Keratinocyte (primary cell): ENCODE measurements around the gene CGGBP1. TPM values are rescaled to one million over a fixed set of nuclear protein-coding genes. Genes with fewer than 3 reads are reported as not detected.

Source experiments
- DNase-seq: peaks from one replicate; pipeline ENCODE4 v3.0.0-alpha.2; 2011; ENCODE audit warnings: low read depth, missing footprints, low spot score
- FAIRE-seq: peaks from 2 replicates; lab custom pipeline; 2011; peaks lifted over from hg19 to GRCh38; lab: Jason Lieb, UNC
- H2AFZ ChIP-seq: 2 replicates; pipeline ENCODE4 v1.6.0; 2012; ENCODE audit warnings: low read length, control low read depth, inconsistent platforms; ENCODE audit not compliant: control insufficient read depth
- H3K27ac ChIP-seq: 2 replicates; pipeline ENCODE4 v1.5.1; 2011; ENCODE audit warnings: low read length; ENCODE audit not compliant: control insufficient read depth, insufficient read depth
- H3K27me3 ChIP-seq: 3 replicates; pipeline ENCODE4 v1.6.0; 2011; ENCODE audit warnings: low read length; ENCODE audit not compliant: control insufficient read depth, insufficient read depth; ENCODE audit errors: extremely low read depth
- H3K36me3 ChIP-seq, 2 experiments: 2 replicates in 1 of 2; 3 replicates in 1 of 2; pipeline ENCODE4 v1.5.1; 2011; ENCODE audit warnings: low read length in 2 of 2, mild to moderate bottlenecking in 1 of 2; ENCODE audit not compliant: control insufficient read depth in 2 of 2, insufficient read depth in 2 of 2; ENCODE audit errors: extremely low read depth in 1 of 2
- H3K4me1 ChIP-seq: 3 replicates; pipeline ENCODE4 v1.5.1; 2011; ENCODE audit warnings: low read length; ENCODE audit not compliant: control insufficient read depth, insufficient read depth; ENCODE audit errors: extremely low read depth
- H3K4me2 ChIP-seq: 3 replicates; pipeline ENCODE4 v1.6.0; 2011; ENCODE audit warnings: low read depth, low read length; ENCODE audit not compliant: control insufficient read depth, insufficient read depth; ENCODE audit errors: extremely low read depth
- H3K4me3 ChIP-seq, 3 experiments: fragments of 200-600 bp in 1 of 3; sonication (generic) in 1 of 3; 2 replicates in 2 of 3; 3 replicates in 1 of 3; pipeline ENCODE4 v1.5.1; 2011 to 2016; ENCODE audit warnings: low read length in 3 of 3, mild to moderate bottlenecking in 3 of 3, control low read depth in 2 of 3, inconsistent platforms in 1 of 3, low read depth in 1 of 3, mixed read lengths in 1 of 3, mixed run types in 1 of 3, moderate library complexity in 1 of 3; ENCODE audit not compliant: control insufficient read depth in 2 of 3, insufficient read depth in 2 of 3; ENCODE audit errors: extremely low read depth in 1 of 3
- H3K79me2 ChIP-seq: 2 replicates; pipeline ENCODE4 v1.6.0; 2012; ENCODE audit warnings: low read length; ENCODE audit not compliant: control insufficient read depth, insufficient read depth
- H3K9ac ChIP-seq: 3 replicates; pipeline ENCODE4 v1.6.0; 2011; ENCODE audit warnings: low read length; ENCODE audit not compliant: control insufficient read depth, insufficient read depth; ENCODE audit errors: extremely low read depth
- H3K9me1 ChIP-seq: 3 replicates; pipeline ENCODE4 v1.6.0; 2011; ENCODE audit warnings: low read length; ENCODE audit not compliant: control insufficient read depth, insufficient read depth; ENCODE audit errors: extremely low read depth
- H3K9me3 ChIP-seq: 2 replicates; pipeline ENCODE4 v1.5.1; 2012; ENCODE audit warnings: low read depth, low read length; ENCODE audit not compliant: control insufficient read depth
- H4K20me1 ChIP-seq: 3 replicates; pipeline ENCODE4 v1.6.0; 2011; ENCODE audit warnings: low read length; ENCODE audit not compliant: control insufficient read depth, insufficient read depth; ENCODE audit errors: extremely low read depth
- EZH2 ChIP-seq: IDR thresholded peaks from one replicate; pipeline ENCODE4 v1.6.1; 2012; ENCODE audit warnings: inconsistent platforms, mild to moderate bottlenecking, low read length, moderate library complexity
- dilution Hi-C: fragments of 300-500 bp; cut with MboI; formaldehyde crosslinking; loops from one replicate; pipeline ENCODE4 v1.7.0; 2020; ENCODE audit warnings: low sequenced_read_pairs; ENCODE audit not compliant: extremely low pct_ligation_motif_present
- polyA plus RNA-seq, 5 experiments: library from polyadenylated mRNA; depleted of rRNA in 3 of 5; stranded (reverse) in 3 of 5; stranded (forward) in 1 of 5; unstranded in 1 of 5; fragments of >200 nt; gene quantifications; 1 replicate in 1 of 5; 2 replicates in 3 of 5; 3 replicates in 1 of 5; pipeline versions ENCODE4 v1.2.1 to v1.2.3, GENCODE V29; 2011 to 2012; ENCODE audit warnings: missing spikeins in 2 of 5, low read depth in 1 of 5, low replicate concordance in 1 of 5
- TF ChIP-seq, protein P1 (sequence below), 3 experiments: IDR thresholded peaks in 1 of 3; conservative IDR thresholded peaks in 1 of 3; optimal IDR thresholded peaks in 1 of 3; 2 replicates in 2 of 3; 3 replicates in 1 of 3; pipeline versions ENCODE3 to v1.5.1; 2011; ENCODE audit warnings: low read length in 3 of 3, mild to moderate bottlenecking in 3 of 3, moderate library complexity in 2 of 3, control low read depth in 1 of 3, inconsistent platforms in 1 of 3; ENCODE audit not compliant: insufficient read depth in 2 of 3; ENCODE audit errors: extremely low read depth in 1 of 3

Gene CGGBP1
- polyA plus RNA-seq, 1 donor (not counting 4 experiments of a cell fraction or from before 2014, with no cell fraction given), result 43.3 TPM

GRCh38 chr3:88075497-88075896 lies 16.7 kb upstream of the CGGBP1 start:
- Histone ChIP-seq H3K9ac (no peak overlapping the region), H3K79me2 (peaks cover 81% of the 10 kb centered on the region), H3K4me1 (peaks cover 8% of the 10 kb centered on the region), H3K27me3 (no peaks in the 10 kb centered on the region), H3K27ac (no peak overlapping the region), H3K9me1 (no peaks in the 10 kb centered on the region), H3K4me2 (no peak overlapping the region), H3K36me3 (peaks cover 0 to 1% of the 10 kb centered on the region in 2 experiments), H3K9me3 (no peaks in the 10 kb centered on the region), H3K4me3 (no peak overlapping the region), H4K20me1 (peaks cover 4% of the 10 kb centered on the region), H2AFZ (no peak overlapping the region)
- no peak for DNase-seq
- dilution Hi-C loops, result no loop called here
- no peak for TF ChIP-seq EZH2
- TF ChIP-seq, protein P1, sequence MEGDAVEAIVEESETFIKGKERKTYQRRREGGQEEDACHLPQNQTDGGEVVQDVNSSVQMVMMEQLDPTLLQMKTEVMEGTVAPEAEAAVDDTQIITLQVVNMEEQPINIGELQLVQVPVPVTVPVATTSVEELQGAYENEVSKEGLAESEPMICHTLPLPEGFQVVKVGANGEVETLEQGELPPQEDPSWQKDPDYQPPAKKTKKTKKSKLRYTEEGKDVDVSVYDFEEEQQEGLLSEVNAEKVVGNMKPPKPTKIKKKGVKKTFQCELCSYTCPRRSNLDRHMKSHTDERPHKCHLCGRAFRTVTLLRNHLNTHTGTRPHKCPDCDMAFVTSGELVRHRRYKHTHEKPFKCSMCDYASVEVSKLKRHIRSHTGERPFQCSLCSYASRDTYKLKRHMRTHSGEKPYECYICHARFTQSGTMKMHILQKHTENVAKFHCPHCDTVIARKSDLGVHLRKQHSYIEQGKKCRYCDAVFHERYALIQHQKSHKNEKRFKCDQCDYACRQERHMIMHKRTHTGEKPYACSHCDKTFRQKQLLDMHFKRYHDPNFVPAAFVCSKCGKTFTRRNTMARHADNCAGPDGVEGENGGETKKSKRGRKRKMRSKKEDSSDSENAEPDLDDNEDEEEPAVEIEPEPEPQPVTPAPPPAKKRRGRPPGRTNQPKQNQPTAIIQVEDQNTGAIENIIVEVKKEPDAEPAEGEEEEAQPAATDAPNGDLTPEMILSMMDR (optimal IDR thresholded peaks at IDR 0.05 in 1 of 3, IDR thresholded peaks at IDR 0.05 in 1 of 3, conservative IDR thresholded peaks at IDR 0.05 in 1 of 3; ENCODE audit: extremely low read depth in 1 of 3, insufficient read depth in 2 of 3, low read length in 3 of 3), result no peak
- FAIRE-seq, result no peak

DNA sequence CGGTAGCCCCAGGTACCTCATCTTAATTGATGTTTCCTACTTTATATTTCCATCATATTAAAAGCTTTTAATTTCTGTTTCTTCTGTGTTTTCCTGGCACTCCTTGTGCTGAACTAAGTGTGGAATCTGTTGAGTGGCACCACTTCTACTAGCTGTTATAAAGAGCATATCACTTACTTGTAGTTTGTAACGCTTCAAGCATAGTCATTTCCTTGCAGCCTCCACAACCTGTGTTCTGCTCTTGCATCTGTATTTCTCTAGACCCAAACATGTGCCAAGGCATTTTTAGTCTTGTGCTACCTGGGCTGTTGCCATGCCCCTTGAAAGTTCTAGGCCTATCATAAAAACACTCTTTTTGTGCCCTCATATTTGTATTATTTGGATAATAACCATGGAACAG lies 16.3 kb upstream of the CGGBP1 start:
- H3K36me3 ChIP-seq, result peaks cover 0 to 1% of the 10 kb centered on the region in 2 experiments
- DNase-seq, result no peak

More for the DNA sequence above, 16.3 kb upstream of the CGGBP1 start:
- no peak overlapping the region for H3K4me2 ChIP-seq
- H3K4me1 ChIP-seq, result peaks cover 7% of the 10 kb centered on the region
- H3K79me2 ChIP-seq, result peaks cover 81% of the 10 kb centered on the region
- H4K20me1 ChIP-seq, result peaks cover 4% of the 10 kb centered on the region
- no peaks in the 10 kb centered on the region for H3K9me3 ChIP-seq
- no peaks in the 10 kb centered on the region for H3K9me1 ChIP-seq
- TF ChIP-seq EZH2, result no peak
- TF ChIP-seq, protein P1 (optimal IDR thresholded peaks at IDR 0.05 in 1 of 3, IDR thresholded peaks at IDR 0.05 in 1 of 3, conservative IDR thresholded peaks at IDR 0.05 in 1 of 3; ENCODE audit: extremely low read depth in 1 of 3, insufficient read depth in 2 of 3, low read length in 3 of 3), result no peak
- no peaks in the 10 kb centered on the region for H3K27me3 ChIP-seq
- dilution Hi-C loops, result no loop called here
- no peak overlapping the region for H3K9ac ChIP-seq
- no peak for FAIRE-seq
- H2AFZ ChIP-seq, result no peak overlapping the region
- H3K27ac ChIP-seq, result no peak overlapping the region
- no peak overlapping the region for H3K4me3 ChIP-seq
